AML-193 (cell line): ENCODE results near the gene SLC35E2B.

Experiments used
- DNase-seq, 2 experiments: peaks; one replicate each; lab custom pipeline; 2025; lab: John Stamatoyannopoulos, UW

Gene SLC35E2B

GRCh38 chr1:1609822-1610485 is 82.6 kb downstream of the SLC35E2B start:
- no peak for DNase-seq
